Keratinocyte (primary cell): ENCODE results near the gene CTTNBP2. TPM values are rescaled to one million over a fixed set of nuclear protein-coding genes. Genes with fewer than 3 reads are reported as not detected.

Experiments used
- DNase-seq: peaks from one replicate; pipeline ENCODE4 v3.0.0-alpha.2; 2011; ENCODE audit warnings: low read depth, missing footprints, low spot score
- FAIRE-seq: peaks from 2 replicates; lab custom pipeline; 2011; peaks lifted over from hg19 to GRCh38; lab: Jason Lieb, UNC
- H2AFZ ChIP-seq: 2 replicates; pipeline ENCODE4 v1.6.0; 2012; ENCODE audit warnings: low read length, control low read depth, inconsistent platforms; ENCODE audit not compliant: control insufficient read depth
- H3K27ac ChIP-seq: 2 replicates; pipeline ENCODE4 v1.5.1; 2011; ENCODE audit warnings: low read length; ENCODE audit not compliant: control insufficient read depth, insufficient read depth
- H3K27me3 ChIP-seq: 3 replicates; pipeline ENCODE4 v1.6.0; 2011; ENCODE audit warnings: low read length; ENCODE audit not compliant: control insufficient read depth, insufficient read depth; ENCODE audit errors: extremely low read depth
- H3K36me3 ChIP-seq, 2 experiments: 2 replicates in 1 of 2; 3 replicates in 1 of 2; pipeline ENCODE4 v1.5.1; 2011; ENCODE audit warnings: low read length in 2 of 2, mild to moderate bottlenecking in 1 of 2; ENCODE audit not compliant: control insufficient read depth in 2 of 2, insufficient read depth in 2 of 2; ENCODE audit errors: extremely low read depth in 1 of 2
- H3K4me1 ChIP-seq: 3 replicates; pipeline ENCODE4 v1.5.1; 2011; ENCODE audit warnings: low read length; ENCODE audit not compliant: control insufficient read depth, insufficient read depth; ENCODE audit errors: extremely low read depth
- H3K4me2 ChIP-seq: 3 replicates; pipeline ENCODE4 v1.6.0; 2011; ENCODE audit warnings: low read depth, low read length; ENCODE audit not compliant: control insufficient read depth, insufficient read depth; ENCODE audit errors: extremely low read depth
- H3K4me3 ChIP-seq, 3 experiments: fragments of 200-600 bp in 1 of 3; sonication (generic) in 1 of 3; 2 replicates in 2 of 3; 3 replicates in 1 of 3; pipeline ENCODE4 v1.5.1; 2011 to 2016; ENCODE audit warnings: low read length in 3 of 3, mild to moderate bottlenecking in 3 of 3, control low read depth in 2 of 3, inconsistent platforms in 1 of 3, low read depth in 1 of 3, mixed read lengths in 1 of 3, mixed run types in 1 of 3, moderate library complexity in 1 of 3; ENCODE audit not compliant: control insufficient read depth in 2 of 3, insufficient read depth in 2 of 3; ENCODE audit errors: extremely low read depth in 1 of 3
- H3K79me2 ChIP-seq: 2 replicates; pipeline ENCODE4 v1.6.0; 2012; ENCODE audit warnings: low read length; ENCODE audit not compliant: control insufficient read depth, insufficient read depth
- H3K9ac ChIP-seq: 3 replicates; pipeline ENCODE4 v1.6.0; 2011; ENCODE audit warnings: low read length; ENCODE audit not compliant: control insufficient read depth, insufficient read depth; ENCODE audit errors: extremely low read depth
- H3K9me1 ChIP-seq: 3 replicates; pipeline ENCODE4 v1.6.0; 2011; ENCODE audit warnings: low read length; ENCODE audit not compliant: control insufficient read depth, insufficient read depth; ENCODE audit errors: extremely low read depth
- H3K9me3 ChIP-seq: 2 replicates; pipeline ENCODE4 v1.5.1; 2012; ENCODE audit warnings: low read depth, low read length; ENCODE audit not compliant: control insufficient read depth
- H4K20me1 ChIP-seq: 3 replicates; pipeline ENCODE4 v1.6.0; 2011; ENCODE audit warnings: low read length; ENCODE audit not compliant: control insufficient read depth, insufficient read depth; ENCODE audit errors: extremely low read depth
- EZH2 ChIP-seq: IDR thresholded peaks from one replicate; pipeline ENCODE4 v1.6.1; 2012; ENCODE audit warnings: inconsistent platforms, mild to moderate bottlenecking, low read length, moderate library complexity
- dilution Hi-C: fragments of 300-500 bp; cut with MboI; formaldehyde crosslinking; loops from one replicate; pipeline ENCODE4 v1.7.0; 2020; ENCODE audit warnings: low sequenced_read_pairs; ENCODE audit not compliant: extremely low pct_ligation_motif_present
- polyA plus RNA-seq, 5 experiments: library from polyadenylated mRNA; depleted of rRNA in 3 of 5; stranded (reverse) in 3 of 5; stranded (forward) in 1 of 5; unstranded in 1 of 5; fragments of >200 nt; gene quantifications; 1 replicate in 1 of 5; 2 replicates in 3 of 5; 3 replicates in 1 of 5; pipeline versions ENCODE4 v1.2.1 to v1.2.3, GENCODE V29; 2011 to 2012; ENCODE audit warnings: missing spikeins in 2 of 5, low read depth in 1 of 5, low replicate concordance in 1 of 5
- TF ChIP-seq, protein P1 (sequence below), 3 experiments: IDR thresholded peaks in 1 of 3; conservative IDR thresholded peaks in 1 of 3; optimal IDR thresholded peaks in 1 of 3; 2 replicates in 2 of 3; 3 replicates in 1 of 3; pipeline versions ENCODE3 to v1.5.1; 2011; ENCODE audit warnings: low read length in 3 of 3, mild to moderate bottlenecking in 3 of 3, moderate library complexity in 2 of 3, control low read depth in 1 of 3, inconsistent platforms in 1 of 3; ENCODE audit not compliant: insufficient read depth in 2 of 3; ENCODE audit errors: extremely low read depth in 1 of 3

CTTNBP2 gene
- polyA plus RNA-seq, 1 donor (not counting 4 experiments of a cell fraction or from before 2014, with no cell fraction given): 0.55 TPM

- no peak for DNase-seq
- no peak for FAIRE-seq
- Histone ChIP-seq H3K4me3 (no peak overlapping the region), H3K4me1 (no peaks in the 10 kb centered on the region), H3K79me2 (no peaks in the 10 kb centered on the region), H3K9me1 (no peaks in the 10 kb centered on the region), H3K9ac (no peak overlapping the region), H3K27me3 (no peaks in the 10 kb centered on the region), H3K27ac (no peak overlapping the region), H4K20me1 (no peaks in the 10 kb centered on the region), H3K36me3 (no peaks in the 10 kb centered on the region), H2AFZ (no peak overlapping the region), H3K9me3 (no peaks in the 10 kb centered on the region), H3K4me2 (no peak overlapping the region)
- dilution Hi-C loops: no loop called here
- TF ChIP-seq, protein P1, sequence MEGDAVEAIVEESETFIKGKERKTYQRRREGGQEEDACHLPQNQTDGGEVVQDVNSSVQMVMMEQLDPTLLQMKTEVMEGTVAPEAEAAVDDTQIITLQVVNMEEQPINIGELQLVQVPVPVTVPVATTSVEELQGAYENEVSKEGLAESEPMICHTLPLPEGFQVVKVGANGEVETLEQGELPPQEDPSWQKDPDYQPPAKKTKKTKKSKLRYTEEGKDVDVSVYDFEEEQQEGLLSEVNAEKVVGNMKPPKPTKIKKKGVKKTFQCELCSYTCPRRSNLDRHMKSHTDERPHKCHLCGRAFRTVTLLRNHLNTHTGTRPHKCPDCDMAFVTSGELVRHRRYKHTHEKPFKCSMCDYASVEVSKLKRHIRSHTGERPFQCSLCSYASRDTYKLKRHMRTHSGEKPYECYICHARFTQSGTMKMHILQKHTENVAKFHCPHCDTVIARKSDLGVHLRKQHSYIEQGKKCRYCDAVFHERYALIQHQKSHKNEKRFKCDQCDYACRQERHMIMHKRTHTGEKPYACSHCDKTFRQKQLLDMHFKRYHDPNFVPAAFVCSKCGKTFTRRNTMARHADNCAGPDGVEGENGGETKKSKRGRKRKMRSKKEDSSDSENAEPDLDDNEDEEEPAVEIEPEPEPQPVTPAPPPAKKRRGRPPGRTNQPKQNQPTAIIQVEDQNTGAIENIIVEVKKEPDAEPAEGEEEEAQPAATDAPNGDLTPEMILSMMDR (optimal IDR thresholded peaks at IDR 0.05 in 1 of 3, IDR thresholded peaks at IDR 0.05 in 1 of 3, conservative IDR thresholded peaks at IDR 0.05 in 1 of 3; ENCODE audit: extremely low read depth in 1 of 3, insufficient read depth in 2 of 3, low read length in 3 of 3): no peak
- no peak for TF ChIP-seq EZH2
These were observed 29.2 kb upstream of the CTTNBP2 start for GRCh38 chr7:117902314-117902889.

DNA sequence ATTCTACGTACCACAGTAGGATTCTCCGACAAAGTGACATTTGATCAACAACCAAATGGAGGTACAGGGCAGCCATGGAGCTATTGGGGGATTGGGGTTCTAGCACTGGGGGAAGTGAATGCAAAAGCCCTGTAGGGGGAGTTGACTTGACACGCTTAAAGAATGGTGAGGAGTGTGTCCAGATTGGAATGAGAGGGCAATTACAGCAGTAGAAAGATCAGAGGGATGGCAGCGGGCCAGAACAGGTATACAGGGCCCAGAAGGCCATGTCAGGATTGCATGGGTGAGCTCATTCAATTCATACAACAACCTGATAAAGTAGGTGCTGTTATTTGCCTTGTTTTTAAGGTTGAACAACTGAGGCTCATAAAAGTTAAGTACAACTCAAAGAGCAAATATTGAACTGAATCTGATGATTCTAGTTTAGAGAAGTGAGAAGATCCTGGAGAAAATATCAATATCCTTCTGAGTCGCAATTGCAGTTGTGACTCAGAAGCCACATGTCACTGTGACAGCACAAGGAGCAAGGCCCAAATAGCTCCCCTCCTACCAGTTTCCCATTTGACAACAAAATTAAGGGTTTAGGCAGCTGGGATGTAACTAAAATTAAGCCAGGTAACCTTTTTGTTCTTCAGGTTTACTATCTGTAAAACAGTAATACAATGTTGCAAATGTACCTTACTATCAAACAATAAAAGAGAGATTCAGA lies 28.0 kb upstream of the CTTNBP2 start:
- no peaks in the 10 kb centered on the region for H4K20me1 ChIP-seq
- no peaks in the 10 kb centered on the region for H3K9me3 ChIP-seq
- no peaks in the 10 kb centered on the region for H3K36me3 ChIP-seq
- TF ChIP-seq, protein P1 (optimal IDR thresholded peaks at IDR 0.05 in 1 of 3, IDR thresholded peaks at IDR 0.05 in 1 of 3, conservative IDR thresholded peaks at IDR 0.05 in 1 of 3; ENCODE audit: extremely low read depth in 1 of 3, insufficient read depth in 2 of 3, low read length in 3 of 3): no peak
- TF ChIP-seq EZH2: no peak
- dilution Hi-C loops: no loop called here
- no peak overlapping the region for H3K4me2 ChIP-seq
- H3K27me3 ChIP-seq: no peaks in the 10 kb centered on the region
- H3K27ac ChIP-seq: no peak overlapping the region
- H3K4me3 ChIP-seq: no peak overlapping the region
- FAIRE-seq: no peak
- DNase-seq: no peak
- H3K79me2 ChIP-seq: no peaks in the 10 kb centered on the region
- H3K9ac ChIP-seq: no peak overlapping the region
- H2AFZ ChIP-seq: no peak overlapping the region
- no peaks in the 10 kb centered on the region for H3K9me1 ChIP-seq
- no peaks in the 10 kb centered on the region for H3K4me1 ChIP-seq
